H9 (cell line): ENCODE measurements around the gene GSTT2B. TPM values are rescaled to one million over a fixed set of nuclear protein-coding genes. Genes with fewer than 3 reads are reported as not detected.
"Not testable (repeated sequence)": the region's sequence is repeated elsewhere in the genome, so short reads cannot be mapped to it uniquely, and the experiment has no call there.

ENCODE experiments used
- DNase-seq: peaks from one replicate; pipeline ENCODE4 v3.0.0-alpha.2; 2017
- H2AFZ ChIP-seq: one replicate; pipeline ENCODE4 v1.6.1; 2013; ENCODE audit warnings: mild to moderate bottlenecking, low read length, control low read depth, moderate library complexity
- H2AK5ac ChIP-seq: 2 replicates; pipeline ENCODE4 v1.6.1; 2013; ENCODE audit warnings: low read length, control low read depth, mixed read lengths; ENCODE audit not compliant: insufficient read length
- H2BK120ac ChIP-seq: one replicate; pipeline ENCODE4 v1.6.1; 2013; ENCODE audit warnings: low read depth, mild to moderate bottlenecking, low read length, control low read depth, inconsistent platforms; ENCODE audit not compliant: poor library complexity, severe bottlenecking
- H2BK12ac ChIP-seq: 2 replicates; pipeline ENCODE4 v1.6.1; 2013; ENCODE audit warnings: low read length, control low read depth, mixed read lengths, low read depth; ENCODE audit not compliant: insufficient read length
- H2BK15ac ChIP-seq: 2 replicates; pipeline ENCODE4 v1.6.1; 2013; ENCODE audit warnings: low read depth, low read length, control low read depth
- H2BK20ac ChIP-seq: one replicate; pipeline ENCODE4 v1.6.1; 2013; ENCODE audit warnings: low read depth, mild to moderate bottlenecking, low read length, control low read depth, inconsistent platforms; ENCODE audit not compliant: poor library complexity, severe bottlenecking
- H2BK5ac ChIP-seq: 2 replicates; pipeline ENCODE4 v1.6.1; 2013; ENCODE audit warnings: low read length, control low read depth, mixed read lengths; ENCODE audit not compliant: insufficient read length
- H3K14ac ChIP-seq: 2 replicates; pipeline ENCODE4 v1.6.1; 2013; ENCODE audit warnings: low read length, control low read depth; ENCODE audit not compliant: insufficient read depth
- H3K18ac ChIP-seq: 2 replicates; pipeline ENCODE4 v1.6.1; 2013; ENCODE audit warnings: low read depth, mild to moderate bottlenecking, mixed read lengths, low read length, control low read depth; ENCODE audit not compliant: insufficient read length
- H3K23ac ChIP-seq: 2 replicates; pipeline ENCODE4 v1.6.1; 2013; ENCODE audit warnings: low read length, control low read depth, mixed read lengths, low read depth; ENCODE audit not compliant: insufficient read length
- H3K23me2 ChIP-seq: 2 replicates; pipeline ENCODE4 v1.6.1; 2013; ENCODE audit warnings: low read depth, mild to moderate bottlenecking, mixed read lengths, low read length, control low read depth; ENCODE audit not compliant: insufficient read length, poor library complexity, severe bottlenecking
- H3K27ac ChIP-seq: 2 replicates; pipeline ENCODE4 v1.5.1; 2013; ENCODE audit warnings: low read length, control low read depth, mixed read lengths, low read depth; ENCODE audit not compliant: insufficient read length
- H3K27me3 ChIP-seq: 2 replicates; pipeline ENCODE4 v1.6.1; 2013; ENCODE audit warnings: low read length, control low read depth, inconsistent platforms; ENCODE audit not compliant: insufficient read depth
- H3K4ac ChIP-seq: 2 replicates; pipeline ENCODE4 v1.6.1; 2013; ENCODE audit warnings: low read depth, mild to moderate bottlenecking, control low read depth, inconsistent platforms, low read length, moderate library complexity
- H3K4me1 ChIP-seq: 2 replicates; pipeline ENCODE4 v1.6.1; 2013; ENCODE audit warnings: low read length, control low read depth, inconsistent platforms; ENCODE audit not compliant: insufficient read depth
- H3K4me2 ChIP-seq: 2 replicates; pipeline ENCODE4 v1.6.1; 2013; ENCODE audit warnings: low read length, control low read depth, mixed read lengths; ENCODE audit not compliant: insufficient read length, insufficient read depth
- H3K56ac ChIP-seq: 2 replicates; pipeline ENCODE4 v1.6.1; 2013; ENCODE audit warnings: low read depth, mild to moderate bottlenecking, mixed read lengths, low read length, control low read depth; ENCODE audit not compliant: insufficient read length
- H3K79me1 ChIP-seq: 2 replicates; pipeline ENCODE4 v1.6.1; 2013; ENCODE audit warnings: low read depth, mild to moderate bottlenecking, moderate library complexity, low read length, control low read depth, inconsistent platforms; ENCODE audit not compliant: insufficient read depth, poor library complexity, severe bottlenecking
- H3K79me2 ChIP-seq: 2 replicates; pipeline ENCODE4 v1.6.1; 2013; ENCODE audit warnings: low read length, control low read depth, inconsistent platforms; ENCODE audit not compliant: insufficient read depth
- H3K9ac ChIP-seq: 2 replicates; pipeline ENCODE4 v1.6.1; 2013; ENCODE audit warnings: low read length, control low read depth, mixed read lengths; ENCODE audit not compliant: insufficient read length; ENCODE audit errors: extremely low read depth
- H3K9me3 ChIP-seq: one replicate; pipeline ENCODE4 v1.6.1; 2013; ENCODE audit warnings: low read depth, low read length, inconsistent platforms; ENCODE audit not compliant: control insufficient read depth
- H3T11ph ChIP-seq: one replicate; pipeline ENCODE4 v1.6.1; 2013; ENCODE audit warnings: mild to moderate bottlenecking, low read length, control low read depth, inconsistent platforms
- H4K20me1 ChIP-seq: one replicate; pipeline ENCODE4 v1.6.1; 2013; ENCODE audit not compliant: control insufficient read depth, insufficient read length, insufficient read depth
- H4K5ac ChIP-seq: 2 replicates; pipeline ENCODE4 v1.6.1; 2013; ENCODE audit warnings: low read depth, mild to moderate bottlenecking, mixed read lengths, low read length, control low read depth; ENCODE audit not compliant: insufficient read length
- H4K8ac ChIP-seq: replicated peaks from 2 replicates; pipeline ENCODE4 v1.6.1; 2013; ENCODE audit warnings: low read length, control low read depth, mixed read lengths, low read depth; ENCODE audit not compliant: insufficient read length
- H4K91ac ChIP-seq: 2 replicates; pipeline ENCODE4 v1.6.1; 2013; ENCODE audit warnings: low read depth, mild to moderate bottlenecking, moderate library complexity, mixed read lengths, low read length, control low read depth; ENCODE audit not compliant: insufficient read length
- H3K27ac Mint-ChIP-seq, 3 experiments: 2 replicates in 2 of 3; 3 replicates in 1 of 3; pipeline ENCODE4 v1.8.0; 2020 to 2021; ENCODE audit warnings: mixed read lengths in 3 of 3, mild to moderate bottlenecking in 1 of 3, moderate library complexity in 1 of 3
- H3K27me3 Mint-ChIP-seq: 2 replicates; pipeline ENCODE4 v1.8.0; 2021; ENCODE audit warnings: low read depth, mild to moderate bottlenecking, moderate library complexity, mixed read lengths
- H3K36me3 Mint-ChIP-seq, 3 experiments: 2 replicates in 2 of 3; 3 replicates in 1 of 3; pipeline ENCODE4 v1.8.0; 2020 to 2021; ENCODE audit warnings: low read depth in 3 of 3, mixed read lengths in 3 of 3; ENCODE audit not compliant: insufficient read depth in 1 of 3
- H3K4me1 Mint-ChIP-seq, 2 experiments: 2 replicates each; pipeline ENCODE4 v1.8.0; 2020; ENCODE audit warnings: mixed read lengths in 2 of 2
- H3K4me3 Mint-ChIP-seq, 2 experiments: 2 replicates in 1 of 2; 3 replicates in 1 of 2; pipeline ENCODE4 v1.8.0; 2020 to 2021; ENCODE audit warnings: mild to moderate bottlenecking in 2 of 2, mixed read lengths in 2 of 2, moderate library complexity in 1 of 2
- H3K9me3 Mint-ChIP-seq, 2 experiments: 2 replicates in 1 of 2; 3 replicates in 1 of 2; pipeline ENCODE4 v1.8.0; 2020; ENCODE audit warnings: mild to moderate bottlenecking in 2 of 2, mixed read lengths in 2 of 2, moderate library complexity in 1 of 2
- WGBS: extraction: QIAGEN DNeasy Blood & Tissue Kit; methylation state at CpG from one replicate; pipeline ENCODE4 v1.1.7; 2013; ENCODE audit warnings: missing lambda C conversion rate, low lambda C conversion rate, mixed read lengths; ENCODE audit not compliant: insufficient read length; ENCODE audit errors: extremely low coverage; 5-methylcytosine and 5-hydroxymethylcytosine counted together
- total RNA-seq: library from RNA; stranded (reverse); gene quantifications from 2 replicates; pipeline ENCODE4 v1.2.1, GENCODE V29; 2021

Gene GSTT2B
- total RNA-seq, 1 experiment from 2014 or later = 4.5 TPM

GRCh38 chr22:23993080-23993479 is 32.1 kb upstream of the GSTT2B start:
- not testable (repeated sequence) for H3K4me1 ChIP-seq, H3K23ac ChIP-seq, H4K20me1 ChIP-seq, H2AFZ ChIP-seq, H2AK5ac ChIP-seq, H3K36me3 Mint-ChIP-seq, H3K79me2 ChIP-seq, H3K27me3 Mint-ChIP-seq, H4K5ac ChIP-seq, DNase-seq, H3K27ac Mint-ChIP-seq, H3T11ph ChIP-seq, H2BK5ac ChIP-seq, H3K79me1 ChIP-seq, H3K14ac ChIP-seq, H2BK120ac ChIP-seq, H3K4me3 Mint-ChIP-seq, H2BK15ac ChIP-seq, H3K27ac ChIP-seq, H3K9ac ChIP-seq, H3K27me3 ChIP-seq, H3K4me2 ChIP-seq, H3K4ac ChIP-seq, H3K4me1 Mint-ChIP-seq, H3K18ac ChIP-seq, H2BK12ac ChIP-seq, H3K9me3 ChIP-seq, H3K56ac ChIP-seq, H3K23me2 ChIP-seq, H4K91ac ChIP-seq, H2BK20ac ChIP-seq, H4K8ac ChIP-seq, H3K9me3 Mint-ChIP-seq
- no CpG with 5 or more reads among the region's 2 CpGs for WGBS

GRCh38 chr22:23989583-23990244 is 28.7 kb upstream of the GSTT2B start:
- not testable (repeated sequence) for H3K9me3 ChIP-seq, H2BK12ac ChIP-seq, H2AFZ ChIP-seq, H3K23me2 ChIP-seq, H4K8ac ChIP-seq, H3K18ac ChIP-seq, H3K23ac ChIP-seq, H3K79me2 ChIP-seq, H3K27me3 ChIP-seq, H3K4ac ChIP-seq, H3K4me1 ChIP-seq, H2BK15ac ChIP-seq, H3K56ac ChIP-seq, H3K4me2 ChIP-seq, H4K91ac ChIP-seq, H3K4me1 Mint-ChIP-seq, H3K9me3 Mint-ChIP-seq, H4K20me1 ChIP-seq, H3K4me3 Mint-ChIP-seq, H3K27ac Mint-ChIP-seq, H3K27me3 Mint-ChIP-seq, H4K5ac ChIP-seq, H2BK20ac ChIP-seq, H3K9ac ChIP-seq, H2BK120ac ChIP-seq, H2BK5ac ChIP-seq, H3T11ph ChIP-seq, H2AK5ac ChIP-seq, H3K36me3 Mint-ChIP-seq, DNase-seq, H3K14ac ChIP-seq, H3K27ac ChIP-seq, H3K79me1 ChIP-seq
- WGBS = no CpG with 5 or more reads among the region's 3 CpGs
